Memory B cell (primary cell): ENCODE results near the gene RPL31.
A peak's percentile ranks its signal among the peaks of the same experiment; 100 is the strongest.

Experiments used
- ATAC-seq: fragments of 150-1000 bp; cut with Tn5 transposase; 2 replicates; pipeline ENCODE4 v1.10.0; 2021; ENCODE audit warnings: low read depth, mild to moderate bottlenecking, moderate library complexity
- DNase-seq, 2 donors: peaks; one replicate each; pipeline ENCODE4 v3.0.0; 2022; ENCODE audit warnings: low spot score in 2 of 2
- H3K27ac Mint-ChIP-seq: one replicate; pipeline ENCODE4 v1.8.0; 2022; ENCODE audit warnings: mild to moderate bottlenecking, moderate library complexity, mixed read lengths
- H3K27me3 Mint-ChIP-seq: one replicate; pipeline ENCODE4 v1.8.0; 2022; ENCODE audit warnings: mixed read lengths
- H3K36me3 Mint-ChIP-seq: one replicate; pipeline ENCODE4 v1.8.0; 2022; ENCODE audit warnings: mild to moderate bottlenecking, mixed read lengths
- H3K4me1 Mint-ChIP-seq: one replicate; pipeline ENCODE4 v1.8.0; 2022; ENCODE audit warnings: mixed read lengths
- H3K4me3 Mint-ChIP-seq: one replicate; pipeline ENCODE4 v1.8.0; 2022; ENCODE audit warnings: mild to moderate bottlenecking, moderate library complexity, mixed read lengths
- H3K9me3 Mint-ChIP-seq: one replicate; pipeline ENCODE4 v1.8.0; 2022; ENCODE audit warnings: mixed read lengths

Gene RPL31

GRCh38 chr2:101012706-101013181, 10.7 kb downstream of the RPL31 start:
- Mint-ChIP-seq H3K27me3 (no peaks in the 10 kb centered on the region), H3K27ac (peak overlapping the region; percentile 67), H3K4me3 (no peak overlapping the region), H3K4me1 (peaks cover 14% of the 10 kb centered on the region), H3K9me3 (no peaks in the 10 kb centered on the region), H3K36me3 (peaks cover 9% of the 10 kb centered on the region)
- DNase-seq (peak; percentile 42 to 43), ATAC-seq (no peak)

DNA sequence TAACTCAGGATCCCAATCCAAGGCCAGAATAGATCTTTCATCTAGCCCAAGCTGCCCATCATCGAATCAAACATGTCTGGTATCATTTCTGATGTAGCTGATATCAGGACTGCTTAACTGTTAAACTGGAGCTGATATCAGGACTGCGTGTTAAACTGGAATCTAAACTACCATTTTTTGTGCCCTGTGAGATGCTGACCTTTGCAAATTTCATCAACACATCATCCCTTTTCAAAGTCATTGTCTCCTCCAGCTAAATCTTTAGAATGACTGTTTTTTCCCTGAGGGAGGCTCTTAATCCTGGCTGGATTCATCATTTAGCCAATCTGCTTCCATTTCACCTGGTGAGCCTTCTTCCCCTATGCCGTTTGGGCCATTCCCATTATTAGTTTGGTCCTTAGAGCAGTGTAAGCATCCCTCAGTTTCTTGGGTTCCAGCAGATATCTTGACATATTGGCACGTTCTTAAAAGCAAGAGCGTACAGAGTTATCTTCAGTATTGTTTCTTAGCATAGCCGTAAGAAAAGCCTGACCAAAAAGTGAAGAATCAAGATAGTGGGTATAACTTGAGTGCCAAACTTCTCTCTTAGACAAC, 12.3 kb downstream of the RPL31 start:
- Mint-ChIP-seq H3K36me3 (peaks cover 8% of the 10 kb centered on the region), H3K27me3 (no peaks in the 10 kb centered on the region), H3K4me3 (no peak overlapping the region), H3K27ac (no peak overlapping the region), H3K9me3 (no peaks in the 10 kb centered on the region), H3K4me1 (peaks cover 12% of the 10 kb centered on the region)
- DNase-seq (no peak), ATAC-seq (no peak)

DNA sequence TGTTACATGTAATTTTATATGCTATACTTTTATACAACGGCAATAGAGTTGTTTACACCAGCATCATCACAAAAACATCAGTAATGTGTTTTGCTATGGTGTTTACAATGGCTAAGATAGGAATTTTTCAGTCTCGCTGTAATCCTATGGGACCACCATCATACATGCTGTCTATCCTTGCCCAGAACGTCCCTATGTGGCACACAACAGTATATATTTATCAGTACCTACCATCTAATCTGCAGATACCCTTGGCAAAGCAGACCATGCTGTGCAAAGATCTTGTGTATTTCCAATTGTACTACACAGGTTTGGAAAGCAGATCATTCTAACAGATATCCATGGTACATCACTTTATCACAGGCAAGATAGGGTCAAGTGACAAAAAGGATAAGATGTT, 15.3 kb downstream of the RPL31 start:
- Mint-ChIP-seq H3K36me3 (peaks cover 3% of the 10 kb centered on the region), H3K27ac (no peak overlapping the region), H3K9me3 (no peaks in the 10 kb centered on the region), H3K27me3 (no peaks in the 10 kb centered on the region), H3K4me1 (peaks cover 5% of the 10 kb centered on the region), H3K4me3 (no peak overlapping the region)
- DNase-seq = no peak
- no peak for ATAC-seq

- H3K4me3 Mint-ChIP-seq = no peak overlapping the region
- no peaks in the 10 kb centered on the region for H3K4me1 Mint-ChIP-seq
- H3K27me3 Mint-ChIP-seq = no peaks in the 10 kb centered on the region
- H3K36me3 Mint-ChIP-seq = peaks cover 3% of the 10 kb centered on the region
- no peaks in the 10 kb centered on the region for H3K9me3 Mint-ChIP-seq
- no peak for DNase-seq
- ATAC-seq = no peak
- H3K27ac Mint-ChIP-seq = no peak overlapping the region
Measured at GRCh38 chr2:101018934-101019333, 16.8 kb downstream of the RPL31 start.

- Mint-ChIP-seq H3K9me3 (no peaks in the 10 kb centered on the region), H3K4me3 (no peak overlapping the region), H3K27me3 (no peaks in the 10 kb centered on the region), H3K4me1 (no peaks in the 10 kb centered on the region), H3K27ac (no peak overlapping the region), H3K36me3 (peaks cover 3% of the 10 kb centered on the region)
- DNase-seq (no peak), ATAC-seq (no peak)
Measured at GRCh38 chr2:101022221-101022620, 20.1 kb downstream of the RPL31 start.

DNA sequence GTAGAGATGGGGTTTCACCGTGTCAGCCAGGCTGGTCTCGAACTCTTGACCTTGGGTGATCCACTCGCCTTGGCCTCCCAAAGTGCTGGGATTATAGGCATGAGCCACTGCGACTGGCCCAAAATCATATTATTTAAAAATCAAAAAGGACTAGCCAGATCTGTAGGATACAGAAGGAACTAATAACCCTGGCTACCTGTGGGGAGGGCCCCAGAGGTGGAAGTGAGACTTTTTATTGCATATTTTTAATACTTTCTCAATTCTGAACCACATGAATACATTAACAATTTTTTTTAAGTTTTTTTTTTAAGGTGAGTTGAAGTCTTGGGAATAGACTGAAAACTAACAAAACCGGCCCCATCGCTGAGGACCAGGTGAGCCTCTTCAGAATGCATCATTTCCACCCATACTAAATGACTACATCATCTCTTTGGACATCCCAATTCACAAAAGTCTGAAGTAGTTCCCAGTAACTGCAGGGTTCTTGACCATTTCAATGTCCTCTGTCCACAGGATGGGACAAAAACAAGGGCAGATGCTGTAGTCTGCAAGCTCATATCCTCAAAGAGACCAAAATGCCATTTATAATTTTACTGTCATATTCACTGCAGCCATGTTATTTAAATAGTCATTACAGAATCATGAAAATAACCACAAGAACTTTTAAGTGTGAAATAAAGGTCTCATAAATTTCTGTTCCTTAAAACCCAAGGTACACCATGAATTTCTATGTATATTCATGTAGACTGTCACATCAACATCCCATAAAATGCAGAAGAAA, 21.4 kb downstream of the RPL31 start:
- Mint-ChIP-seq H3K4me1 (no peaks in the 10 kb centered on the region), H3K4me3 (no peak overlapping the region), H3K27me3 (no peaks in the 10 kb centered on the region), H3K9me3 (no peaks in the 10 kb centered on the region), H3K27ac (no peak overlapping the region), H3K36me3 (peaks cover 3% of the 10 kb centered on the region)
- DNase-seq = no peak
- no peak for ATAC-seq

DNA sequence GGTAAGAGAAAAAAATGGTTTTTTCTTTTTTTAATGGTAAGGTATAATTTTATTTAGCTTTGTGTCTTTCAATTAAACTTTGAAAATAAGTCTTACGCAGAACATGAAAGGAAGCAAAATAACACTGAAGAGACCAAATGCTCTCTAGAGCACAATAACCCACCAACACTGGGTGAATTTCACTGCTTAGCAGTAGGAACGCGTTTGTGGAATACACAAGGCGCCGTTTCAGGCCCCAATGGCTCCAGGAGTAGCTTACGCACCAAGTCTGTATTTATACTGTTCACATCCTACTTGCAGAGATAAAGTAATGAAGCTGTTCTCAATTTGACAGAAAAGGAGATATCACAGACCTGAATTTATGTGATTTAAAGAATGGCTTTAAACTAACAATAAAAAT, 23.5 kb downstream of the RPL31 start:
- Mint-ChIP-seq H3K27ac (no peak overlapping the region), H3K4me1 (no peaks in the 10 kb centered on the region), H3K4me3 (no peak overlapping the region), H3K27me3 (no peaks in the 10 kb centered on the region), H3K36me3 (no peaks in the 10 kb centered on the region), H3K9me3 (no peaks in the 10 kb centered on the region)
- no peak for DNase-seq
- no peak for ATAC-seq

- Mint-ChIP-seq H3K27ac (no peak overlapping the region), H3K27me3 (no peaks in the 10 kb centered on the region), H3K4me1 (no peaks in the 10 kb centered on the region), H3K36me3 (no peaks in the 10 kb centered on the region), H3K4me3 (no peak overlapping the region), H3K9me3 (no peaks in the 10 kb centered on the region)
- ATAC-seq (no peak), DNase-seq (no peak)
Measured at GRCh38 chr2:101026253-101026701, 24.2 kb downstream of the RPL31 start.

GRCh38 chr2:101026923-101027469, 24.9 kb downstream of the RPL31 start:
- ATAC-seq (no peak), DNase-seq (no peak)
- H3K4me1 Mint-ChIP-seq = no peaks in the 10 kb centered on the region
- no peaks in the 10 kb centered on the region for H3K9me3 Mint-ChIP-seq
- no peaks in the 10 kb centered on the region for H3K27me3 Mint-ChIP-seq
- no peaks in the 10 kb centered on the region for H3K36me3 Mint-ChIP-seq
- no peak overlapping the region for H3K4me3 Mint-ChIP-seq
- no peak overlapping the region for H3K27ac Mint-ChIP-seq

DNA sequence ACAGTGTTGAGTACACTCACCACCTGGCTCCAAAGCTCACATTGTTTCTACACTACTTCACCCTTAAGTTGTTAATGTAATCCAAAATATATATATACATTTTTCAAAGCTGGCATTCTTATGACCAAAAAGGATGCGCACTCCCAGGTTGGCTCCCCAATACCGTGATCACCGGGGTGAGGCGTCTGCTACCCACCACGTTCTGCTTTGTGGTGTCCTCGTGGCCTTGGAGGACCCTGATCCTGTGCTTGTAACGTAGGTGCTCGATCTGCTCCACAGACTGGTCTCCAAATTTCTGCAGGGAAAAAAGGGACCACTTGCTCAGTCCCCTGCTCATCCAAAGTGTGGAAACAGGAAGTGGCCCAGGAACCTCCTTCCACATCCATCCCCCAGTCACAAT, 25.8 kb downstream of the RPL31 start:
- H3K27ac Mint-ChIP-seq = no peak overlapping the region
- H3K36me3 Mint-ChIP-seq = no peaks in the 10 kb centered on the region
- H3K9me3 Mint-ChIP-seq = no peaks in the 10 kb centered on the region
- H3K4me1 Mint-ChIP-seq = no peaks in the 10 kb centered on the region
- DNase-seq = no peak
- no peak for ATAC-seq
- H3K4me3 Mint-ChIP-seq = no peak overlapping the region
- no peaks in the 10 kb centered on the region for H3K27me3 Mint-ChIP-seq

- Mint-ChIP-seq H3K4me1 (no peaks in the 10 kb centered on the region), H3K27ac (no peak overlapping the region), H3K9me3 (no peaks in the 10 kb centered on the region), H3K36me3 (no peaks in the 10 kb centered on the region), H3K4me3 (no peak overlapping the region), H3K27me3 (no peaks in the 10 kb centered on the region)
- DNase-seq = no peak
- ATAC-seq = no peak
Measured at GRCh38 chr2:101030866-101031554, 28.9 kb downstream of the RPL31 start.

GRCh38 chr2:101032084-101032776, 30.1 kb downstream of the RPL31 start:
- H3K27me3 Mint-ChIP-seq = no peaks in the 10 kb centered on the region
- H3K4me1 Mint-ChIP-seq = no peaks in the 10 kb centered on the region
- H3K27ac Mint-ChIP-seq = no peak overlapping the region
- ATAC-seq (no peak), DNase-seq (no peak)
- H3K36me3 Mint-ChIP-seq = no peaks in the 10 kb centered on the region
- H3K9me3 Mint-ChIP-seq = no peaks in the 10 kb centered on the region
- no peak overlapping the region for H3K4me3 Mint-ChIP-seq

GRCh38 chr2:101036562-101036961, 34.5 kb downstream of the RPL31 start:
- H3K9me3 Mint-ChIP-seq = no peaks in the 10 kb centered on the region
- peaks cover 3% of the 10 kb centered on the region for H3K36me3 Mint-ChIP-seq
- no peaks in the 10 kb centered on the region for H3K27me3 Mint-ChIP-seq
- no peak overlapping the region for H3K4me3 Mint-ChIP-seq
- no peak for ATAC-seq
- H3K4me1 Mint-ChIP-seq = peaks cover 8% of the 10 kb centered on the region
- DNase-seq = no peak
- H3K27ac Mint-ChIP-seq = no peak overlapping the region
